Placental pericyte (primary cell): ENCODE results near the gene NR1H4. TPM values are rescaled to one million over a fixed set of nuclear protein-coding genes. Genes with fewer than 3 reads are reported as not detected.

ENCODE experiments used
- small RNA-seq: library from RNA; depleted of rRNA; stranded (forward); fragments of <200 nt; gene quantifications from one replicate; pipeline ENCODE3, GENCODE V24; 2012; ENCODE audit warnings: low replicate concordance
- total RNA-seq: library from RNA; depleted of rRNA; stranded (reverse); fragments of >200 nt; gene quantifications from 2 replicates; pipeline ENCODE4 v1.2.3, GENCODE V29; 2012

Gene NR1H4
- total RNA-seq, result not detected in 2 replicates

DNA sequence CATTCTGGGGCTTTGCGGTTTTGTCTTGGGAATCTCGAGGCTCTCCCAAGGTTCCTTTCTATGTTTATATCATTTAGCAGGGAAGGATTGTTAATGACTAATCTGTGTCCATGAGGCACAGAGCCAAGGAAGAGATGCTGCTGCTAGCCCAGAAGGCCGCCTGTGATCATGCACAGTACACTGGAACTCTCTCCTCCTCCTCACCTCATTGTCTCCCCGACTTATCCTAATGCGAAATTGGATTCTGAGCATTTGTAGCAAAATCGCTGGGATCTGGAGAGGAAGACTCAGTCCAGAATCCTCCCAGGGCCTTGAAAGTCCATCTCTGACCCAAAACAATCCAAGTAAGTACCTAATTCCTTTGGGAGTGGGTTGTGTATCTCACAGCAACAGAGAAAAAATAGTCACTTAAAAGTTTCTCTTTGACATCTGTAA is at the start of gene NR1H4:
Gene NR1H4 (plus strand): TSS at position 151 of the 435 bp plus-strand sequence. CDS start 19,458 bp downstream, outside the sequence.

DNA sequence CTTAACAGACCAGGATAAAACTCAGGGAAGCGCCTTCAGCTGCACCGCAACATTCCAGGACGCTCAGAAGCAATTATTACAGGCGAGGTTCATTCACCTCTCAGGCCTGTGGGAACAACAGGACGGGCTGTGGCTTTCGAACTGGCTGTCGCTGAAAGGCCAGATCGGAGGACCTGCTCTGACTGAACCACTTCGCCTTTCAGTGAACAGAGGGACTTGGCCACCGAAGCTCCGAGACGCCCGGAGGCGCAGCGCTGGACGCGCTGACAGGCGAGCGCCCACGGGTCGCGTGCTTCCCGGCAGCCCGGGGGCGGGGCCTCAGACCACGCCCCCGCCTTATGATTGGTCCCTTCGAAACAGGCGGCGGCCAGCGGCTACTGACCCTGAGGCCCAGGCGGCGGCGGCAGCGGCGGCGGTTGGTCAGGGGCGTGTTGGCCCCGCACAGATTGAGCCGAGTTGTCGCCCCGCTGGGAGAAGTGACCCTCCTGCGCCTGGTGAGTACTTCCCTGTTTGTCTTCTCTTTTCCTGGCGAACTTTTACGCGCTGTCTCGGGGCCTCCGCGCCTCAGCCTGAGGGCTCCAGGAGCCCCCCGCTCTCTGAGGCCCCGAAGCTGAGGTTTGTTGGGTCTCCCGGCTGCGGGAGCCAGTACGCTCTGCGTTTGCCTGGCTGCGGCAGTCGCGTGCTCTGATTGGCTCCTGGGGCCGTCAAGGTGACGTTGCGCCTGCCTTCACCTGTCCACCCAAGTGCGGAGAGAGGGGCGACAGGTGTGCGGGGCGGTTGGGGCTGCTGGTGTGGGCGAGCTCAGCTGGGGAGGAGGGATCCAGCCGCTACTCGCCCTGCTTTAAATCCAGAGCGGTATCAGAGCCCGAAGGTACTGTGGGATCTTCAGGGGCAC is 99.9 kb downstream of the NR1H4 start, which contains the start of gene GAS2L3:
Gene GAS2L3 (plus strand): TSS at position 393 of the 895 bp plus-strand sequence. CDS start 21,221 bp downstream, outside the sequence.

Small RNA genes lying within 50 kb of the gene (small RNA-seq; reads per million reads assigned to genes)
- not detected for gene AC010200.2

Other genes with a start within 250 kb of the NR1H4 start
- 1.1 and 2.4 TPM in 2 replicates for gene DEPDC4, start 206.8 kb upstream of the NR1H4 start, total RNA-seq
- gene SCYL2, start 206.7 kb upstream of the NR1H4 start, total RNA-seq, result 33.7 and 61.3 TPM in 2 replicates
- gene SLC17A8, start 116.8 kb upstream of the NR1H4 start, total RNA-seq, result not detected in 2 replicates
- 8.3 and 42.4 TPM in 2 replicates for gene GAS2L3, start 99.8 kb downstream of the NR1H4 start, total RNA-seq